ENCODE measurements around the gene NBPF26. TPM values are rescaled to one million over a fixed set of nuclear protein-coding genes. Genes with fewer than 3 reads are reported as not detected.
"Not testable (repeated sequence)": the region's sequence is repeated elsewhere in the genome, so short reads cannot be mapped to it uniquely, and the experiment has no call there.

NBPF26 gene
- total and polyA plus RNA-seq, 2 experiments from 2014 or later, result 5.3 to 16.5 TPM

DNA sequence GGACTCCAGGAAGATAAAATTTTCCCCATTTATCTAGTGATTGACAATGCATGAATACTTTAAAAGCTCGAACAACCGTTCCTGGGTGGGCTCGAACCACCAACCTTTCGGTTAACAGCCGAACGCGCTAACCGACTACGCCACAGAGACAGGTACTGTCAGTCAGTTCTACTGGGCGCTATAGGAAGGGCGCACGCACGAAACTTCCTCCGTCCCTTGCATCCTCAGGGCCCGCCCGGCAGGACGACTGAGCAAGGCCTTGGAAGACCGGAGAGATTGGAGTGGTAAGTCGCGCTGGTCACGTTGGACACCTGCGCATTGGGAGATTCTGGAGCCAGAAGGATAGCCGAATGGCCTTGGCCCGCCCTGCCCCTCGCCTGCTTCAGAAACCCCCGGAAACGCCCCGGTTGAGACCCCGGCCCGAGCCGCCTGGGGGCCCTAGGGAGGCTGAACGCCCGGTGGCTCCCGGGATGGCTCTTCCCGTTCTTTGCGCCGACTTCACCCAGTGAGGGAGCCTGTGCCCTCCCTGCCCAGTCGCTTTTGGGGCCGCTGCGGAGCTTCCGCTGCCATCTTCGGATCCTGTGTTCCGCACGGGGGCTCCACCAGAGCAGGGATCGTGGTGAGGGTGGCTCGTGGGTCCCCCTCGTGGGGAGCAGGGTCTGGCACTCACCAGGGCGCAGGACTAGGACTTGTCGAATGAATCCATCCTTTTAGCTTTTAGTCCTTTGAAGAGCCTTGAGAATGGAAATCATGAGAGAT, 120.6 kb downstream of the NBPF26 start:
- in situ Hi-C loops (cut with MboI); H3K9me3 ChIP-seq (ENCODE audit: low read depth); H4K20me1 ChIP-seq (ENCODE audit: insufficient read depth); H3K79me2 ChIP-seq (ENCODE audit: insufficient read depth); H3K4me1 ChIP-seq (ENCODE audit: insufficient read depth); H3F3A ChIP-seq (ENCODE audit: insufficient read depth); H3K27me3 ChIP-seq (replicated peaks; ENCODE audit: insufficient read depth); H3K9me2 ChIP-seq (ENCODE audit: insufficient read depth); H3K27ac ChIP-seq; H3K36me3 ChIP-seq (ENCODE audit: low read depth): not testable (repeated sequence)
- Histone ChIP-seq H3K4me3 (peak overlapping the region; percentile 55), H3K4me2 (ENCODE audit: unreplicated experiment) (peak overlapping the region; percentile 20), H2AFZ (peak overlapping the region; percentile 63), H3K9ac (0 out of 2 replicates have a peak overlapping the region, but pooled peaks have one; percentile 25)
- peak; percentile 31 for DNase-seq
- WGBS, 2 experiments (ENCODE audit: low coverage in 1 of 2, low lambda C conversion rate in 2 of 2, missing lambda C conversion rate in 2 of 2), result 10% methylated on average over 14 to 24 of the region's 49 CpGs

DNA sequence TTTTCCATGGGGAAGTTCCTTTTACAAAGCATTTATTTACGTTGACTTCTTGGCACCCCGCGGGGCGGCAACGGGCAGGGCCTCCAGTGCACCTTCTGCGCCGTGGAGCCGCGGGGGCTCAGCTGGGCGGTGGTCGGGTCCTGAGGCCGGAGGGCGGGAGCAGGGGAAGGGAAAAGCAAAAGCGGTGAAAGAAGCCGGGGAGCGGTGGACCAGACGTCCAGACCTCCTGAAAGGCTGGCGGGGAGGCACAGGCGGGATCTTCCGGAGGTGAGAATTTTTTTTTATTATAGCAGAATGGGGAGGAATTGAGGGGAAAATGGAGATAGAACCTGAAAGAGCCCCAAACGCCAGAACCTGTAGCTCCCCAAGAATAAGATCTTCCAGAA, 121.2 kb downstream of the NBPF26 start:
- Histone ChIP-seq H3K4me2 (ENCODE audit: unreplicated experiment) (peak overlapping the region; percentile 20), H2AFZ (peak overlapping the region; percentile 63), H3K4me3 (peak overlapping the region; percentile 55)
- H3K79me2 ChIP-seq (ENCODE audit: insufficient read depth); H3K36me3 ChIP-seq (ENCODE audit: low read depth); H4K20me1 ChIP-seq (ENCODE audit: insufficient read depth); H3K9me3 ChIP-seq (ENCODE audit: low read depth); DNase-seq; H3K9me2 ChIP-seq (ENCODE audit: insufficient read depth); in situ Hi-C loops (cut with MboI); H3F3A ChIP-seq (ENCODE audit: insufficient read depth); H3K9ac ChIP-seq; H3K4me1 ChIP-seq (ENCODE audit: insufficient read depth); H3K27me3 ChIP-seq (replicated peaks; ENCODE audit: insufficient read depth); H3K27ac ChIP-seq: not testable (repeated sequence)
- WGBS, 2 experiments (ENCODE audit: low coverage in 1 of 2, low lambda C conversion rate in 2 of 2, missing lambda C conversion rate in 2 of 2), result 0% methylated on average over 7 of the region's 21 CpGs; no CpG with 5 or more reads in 1 of the 2 experiments

DNA sequence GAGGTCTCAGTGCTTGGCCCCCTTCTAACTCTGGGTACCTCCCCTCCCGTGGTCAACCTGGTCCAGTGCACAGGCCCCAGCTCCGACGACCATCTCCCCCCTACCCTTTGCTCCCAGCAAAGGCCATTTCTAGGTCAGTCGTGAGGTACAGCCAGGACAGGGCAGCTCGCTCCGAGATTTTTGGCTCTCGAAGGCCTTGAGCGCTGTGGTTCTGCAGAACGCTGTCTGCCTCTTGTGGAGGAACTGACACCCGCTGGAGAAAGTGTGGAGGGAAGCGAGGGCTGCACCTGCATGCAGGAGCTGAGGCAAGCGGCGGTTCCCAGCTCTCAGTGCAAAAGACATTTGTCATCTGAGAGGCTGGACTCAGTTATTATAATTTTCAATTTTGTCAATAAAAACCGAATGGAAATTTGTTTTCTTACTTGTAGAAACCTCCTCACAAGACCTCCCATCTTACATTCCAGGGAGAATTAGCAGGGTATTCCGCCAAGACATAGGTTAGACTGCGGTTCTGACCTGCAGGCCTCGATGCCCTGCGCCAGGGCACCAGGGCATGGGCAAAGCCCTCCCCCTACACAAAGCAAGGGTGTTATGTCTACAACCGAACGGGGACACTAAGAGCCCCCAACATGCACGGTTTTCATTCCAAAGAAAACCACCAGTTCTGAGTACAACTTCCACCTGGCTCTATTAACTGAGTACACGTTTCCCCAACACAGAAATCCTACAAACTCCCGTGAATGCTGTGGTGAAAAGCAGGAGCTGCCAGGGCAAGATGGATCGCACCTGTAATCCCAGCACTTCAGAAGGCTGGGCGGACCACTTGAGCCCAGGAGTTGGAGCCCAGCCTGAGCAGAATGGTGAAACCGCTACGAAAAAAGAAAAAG, 125.9 kb downstream of the NBPF26 start:
- H3K9ac ChIP-seq; H3K9me3 ChIP-seq (ENCODE audit: low read depth); H3K4me1 ChIP-seq (ENCODE audit: insufficient read depth); in situ Hi-C loops (cut with MboI); DNase-seq; H3K9me2 ChIP-seq (ENCODE audit: insufficient read depth); H3K36me3 ChIP-seq (ENCODE audit: low read depth); H3K27me3 ChIP-seq (replicated peaks; ENCODE audit: insufficient read depth); H3K4me3 ChIP-seq; H3K4me2 ChIP-seq (ENCODE audit: unreplicated experiment); H3K27ac ChIP-seq; H3F3A ChIP-seq (ENCODE audit: insufficient read depth); H4K20me1 ChIP-seq (ENCODE audit: insufficient read depth); H3K79me2 ChIP-seq (ENCODE audit: insufficient read depth); H2AFZ ChIP-seq: not testable (repeated sequence)
- 63 to 78% methylated on average over 5 to 11 of the region's 27 CpGs for WGBS, 2 experiments (ENCODE audit: low coverage in 1 of 2, low lambda C conversion rate in 2 of 2, missing lambda C conversion rate in 2 of 2)

DNA sequence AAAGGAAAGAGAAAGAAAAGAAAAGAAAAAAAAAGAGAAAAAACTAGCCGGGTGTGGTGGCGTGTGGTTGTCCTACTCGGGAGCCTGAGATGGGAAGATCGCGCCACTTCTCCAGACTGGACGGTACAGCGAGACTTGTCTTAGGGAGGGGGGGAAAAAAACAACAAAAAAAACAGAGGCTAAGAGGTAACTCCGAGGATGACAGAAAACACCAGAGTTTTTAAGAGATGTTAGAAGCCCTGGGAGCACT, 126.5 kb downstream of the NBPF26 start:
- 21 to 29% methylated on average over 6 to 8 of the region's 8 CpGs for WGBS, 2 experiments (ENCODE audit: low coverage in 1 of 2, low lambda C conversion rate in 2 of 2, missing lambda C conversion rate in 2 of 2)
- peak overlapping the region; percentile 47; the same call in 1 of the 2 replicates for H3K4me3 ChIP-seq
- H3K27me3 ChIP-seq (replicated peaks; ENCODE audit: insufficient read depth); in situ Hi-C loops (cut with MboI); H3K79me2 ChIP-seq (ENCODE audit: insufficient read depth); H3K4me2 ChIP-seq (ENCODE audit: unreplicated experiment); H3K9me3 ChIP-seq (ENCODE audit: low read depth); H3K9me2 ChIP-seq (ENCODE audit: insufficient read depth); H3F3A ChIP-seq (ENCODE audit: insufficient read depth); H3K4me1 ChIP-seq (ENCODE audit: insufficient read depth); H4K20me1 ChIP-seq (ENCODE audit: insufficient read depth); H2AFZ ChIP-seq; H3K36me3 ChIP-seq (ENCODE audit: low read depth): not testable (repeated sequence)
- DNase-seq, result peak; percentile 57
- H3K27ac ChIP-seq, result 0 out of 2 replicates have a peak overlapping the region, but pooled peaks have one; percentile 18
- peak overlapping the region; percentile 47; the same call in 1 of the 2 replicates for H3K9ac ChIP-seq

DNA sequence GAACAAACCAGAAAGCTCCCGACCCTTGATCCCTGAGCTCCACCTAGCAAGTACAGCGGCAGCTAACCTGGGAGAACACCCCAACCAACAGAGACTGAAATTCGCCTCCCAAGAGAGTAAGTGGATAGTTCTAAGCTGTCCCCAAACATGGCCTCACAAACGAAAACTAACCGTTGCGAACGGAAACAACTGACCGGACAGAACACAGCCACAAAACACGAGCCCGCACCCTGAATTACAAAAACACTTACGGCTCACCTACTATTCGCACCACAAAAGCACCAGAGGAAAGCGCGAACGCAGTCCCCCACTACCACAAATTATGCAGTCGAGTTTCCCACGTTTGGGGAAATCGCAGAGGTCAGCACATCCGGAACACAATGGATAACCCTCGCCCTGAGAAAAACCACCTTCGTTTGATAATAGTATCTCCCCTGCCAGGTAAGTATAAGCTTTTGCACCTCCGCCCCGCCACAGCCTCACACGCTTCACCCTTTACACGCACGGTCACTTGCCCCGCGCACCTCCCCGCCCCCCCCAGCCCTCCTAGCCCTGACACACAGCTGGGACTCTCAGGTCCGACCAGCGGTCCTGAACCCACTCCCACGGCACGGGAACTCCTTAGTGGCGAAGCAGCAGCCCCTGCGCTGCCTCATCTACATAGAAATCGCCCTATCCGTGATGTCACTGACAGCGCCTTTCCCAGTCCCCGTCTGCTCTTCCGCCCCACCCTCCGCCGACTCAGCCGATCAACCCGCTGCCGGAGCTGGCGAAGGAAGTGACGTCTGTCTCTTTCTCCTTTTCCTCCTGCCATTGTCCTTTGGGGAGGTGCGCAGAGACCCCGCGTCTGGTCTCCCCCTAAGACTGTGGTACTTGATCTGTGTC, 127.0 kb downstream of the NBPF26 start:
- H3K4me2 ChIP-seq (ENCODE audit: unreplicated experiment), result peak overlapping the region; percentile 71
- H3K36me3 ChIP-seq (ENCODE audit: low read depth); in situ Hi-C loops (cut with MboI); H3K9me2 ChIP-seq (ENCODE audit: insufficient read depth); H3K79me2 ChIP-seq (ENCODE audit: insufficient read depth); H3K4me1 ChIP-seq (ENCODE audit: insufficient read depth); H3K9me3 ChIP-seq (ENCODE audit: low read depth); H3F3A ChIP-seq (ENCODE audit: insufficient read depth); H4K20me1 ChIP-seq (ENCODE audit: insufficient read depth); H3K27me3 ChIP-seq (replicated peaks; ENCODE audit: insufficient read depth): not testable (repeated sequence)
- peak overlapping the region; percentile 88 for H2AFZ ChIP-seq
- peak overlapping the region; percentile 47 for H3K9ac ChIP-seq
- WGBS, 2 experiments (ENCODE audit: low coverage in 1 of 2, low lambda C conversion rate in 2 of 2, missing lambda C conversion rate in 2 of 2), result 1% methylated on average over 26 to 43 of the region's 50 CpGs
- peak overlapping the region; percentile 53; the same call in 1 of the 2 replicates for H3K27ac ChIP-seq
- peak; percentile 76 for DNase-seq
- H3K4me3 ChIP-seq, result peak overlapping the region; percentile 54

DNA sequence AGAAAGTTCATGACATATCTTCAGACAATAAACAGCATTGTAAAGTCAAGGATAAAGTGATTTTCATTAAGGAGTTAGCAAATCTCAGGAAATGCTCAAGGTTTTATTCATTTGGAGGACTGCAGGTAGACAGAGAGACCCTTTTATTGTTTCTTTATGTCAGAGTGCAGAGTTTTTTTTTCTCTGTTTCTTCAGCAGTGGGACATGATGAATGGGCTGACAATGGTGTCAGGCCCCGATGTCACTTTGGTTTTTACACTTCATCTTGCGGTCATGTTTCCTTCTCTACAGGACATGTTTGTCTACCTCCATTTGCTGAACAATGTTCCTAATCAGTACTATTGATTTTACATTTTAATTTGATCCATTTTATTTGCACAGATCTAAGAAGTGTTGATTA, 134.4 kb downstream of the NBPF26 start:
- H3K9me2 ChIP-seq (ENCODE audit: insufficient read depth), result not testable (repeated sequence)

DNA sequence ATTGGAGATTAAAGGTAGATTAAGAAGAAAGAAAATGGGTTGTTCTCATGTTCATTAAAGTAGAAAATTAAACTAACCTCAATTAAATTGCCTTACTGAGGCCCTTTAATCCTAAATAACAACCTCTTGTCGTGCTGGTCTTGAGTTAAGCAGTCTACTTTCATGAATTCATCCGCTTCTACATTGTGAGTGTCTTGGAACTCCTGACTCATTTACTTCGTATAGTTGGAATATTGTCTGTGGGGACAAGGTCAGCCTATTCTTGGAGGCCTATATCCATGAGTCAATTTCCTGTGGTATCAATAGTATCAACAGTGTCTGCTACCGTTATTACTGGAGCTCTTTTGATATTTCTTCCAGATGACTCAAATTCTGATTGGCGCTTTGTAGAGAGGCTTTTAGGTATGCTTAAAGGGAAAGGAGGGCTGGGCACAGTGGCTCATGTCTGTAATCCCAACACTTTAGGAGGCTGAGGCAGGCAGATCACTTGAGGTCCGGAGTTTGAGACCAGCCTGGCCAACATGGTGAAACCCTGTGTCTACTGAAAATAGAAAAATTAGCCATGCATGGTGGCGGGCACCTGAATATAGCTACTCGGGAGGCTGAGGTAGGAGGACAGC, 136.0 kb downstream of the NBPF26 start:
- H4K20me1 ChIP-seq (ENCODE audit: insufficient read depth); in situ Hi-C loops (cut with MboI); H3K79me2 ChIP-seq (ENCODE audit: insufficient read depth); H3K36me3 ChIP-seq (ENCODE audit: low read depth); H3K27me3 ChIP-seq (replicated peaks; ENCODE audit: insufficient read depth); H2AFZ ChIP-seq; H3K4me3 ChIP-seq; H3K9me2 ChIP-seq (ENCODE audit: insufficient read depth); H3K4me1 ChIP-seq (ENCODE audit: insufficient read depth); H3F3A ChIP-seq (ENCODE audit: insufficient read depth); H3K4me2 ChIP-seq (ENCODE audit: unreplicated experiment); H3K9ac ChIP-seq; H3K27ac ChIP-seq; H3K9me3 ChIP-seq (ENCODE audit: low read depth): not testable (repeated sequence)
- peak; percentile 19 for DNase-seq
- WGBS, 2 experiments (ENCODE audit: low coverage in 1 of 2, low lambda C conversion rate in 2 of 2, missing lambda C conversion rate in 2 of 2), result 25 to 28% methylated on average over 2 to 3 of the region's 8 CpGs

More for the DNA sequence above, 134.4 kb downstream of the NBPF26 start:
- H3K9me3 ChIP-seq (ENCODE audit: low read depth); H3K9ac ChIP-seq; H3K36me3 ChIP-seq (ENCODE audit: low read depth); H2AFZ ChIP-seq; H3K4me3 ChIP-seq; H3K27me3 ChIP-seq (replicated peaks; ENCODE audit: insufficient read depth); H3K27ac ChIP-seq; in situ Hi-C loops (cut with MboI); H3K4me2 ChIP-seq (ENCODE audit: unreplicated experiment); H3K4me1 ChIP-seq (ENCODE audit: insufficient read depth); H3F3A ChIP-seq (ENCODE audit: insufficient read depth); H3K79me2 ChIP-seq (ENCODE audit: insufficient read depth); DNase-seq; H4K20me1 ChIP-seq (ENCODE audit: insufficient read depth): not testable (repeated sequence)
- 57 to 100% methylated on average over 1 to 2 of the region's 2 CpGs for WGBS, 2 experiments (ENCODE audit: low coverage in 1 of 2, low lambda C conversion rate in 2 of 2, missing lambda C conversion rate in 2 of 2)

Data from GM23248 (cell line).